HepG2 (cell line): ENCODE data around the gene SMPD3. TPM values are rescaled to one million over a fixed set of nuclear protein-coding genes. Genes with fewer than 3 reads are reported as not detected.

Source experiments
- ATAC-seq: fragments of 200-7000 bp; cut with Tn5 transposase; 3 replicates; pipeline ENCODE4 v1.9.1; 2020; ENCODE audit warnings: mild to moderate bottlenecking, moderate library complexity
- BruUV-seq: library from RNA; stranded (reverse); fragments of 400-500 nt; replicated peaks from 2 replicates; lab custom pipeline; 2021; lab: Mats Ljungman, UMichigan
- CTCF ChIA-PET: fragments of 300-600 bp; formaldehyde crosslinking; extraction: SDS; loops from one replicate; lab custom pipeline; 2021; ENCODE audit warnings: low total read pairs, inconsistent platforms, low intra/inter-chr PET ratio; lab: Yijun Ruan, JAX
- POLR2A ChIA-PET: fragments of 350-600 bp; sonication (Branson Sonifier 250); formaldehyde crosslinking; loops from one replicate; lab custom pipeline; 2020; ENCODE audit warnings: antibody characterized with exemption, inconsistent platforms; lab: Yijun Ruan, JAX
- DNase-seq: peaks from one replicate; pipeline ENCODE4 v3.0.0-alpha.2; 2015; ENCODE audit warnings: low spot score
- FAIRE-seq: peaks from 3 replicates; lab custom pipeline; 2011; peaks lifted over from hg19 to GRCh38; lab: Jason Lieb, UNC
- H2AFZ ChIP-seq: one replicate; pipeline ENCODE4 v1.6.1; 2011; ENCODE audit warnings: low read length, inconsistent platforms
- H3K27ac ChIP-seq: fragments of 300-600 bp; 3 replicates; pipeline ENCODE4 v1.8.0; 2011; ENCODE audit warnings: mixed run types, mild to moderate bottlenecking, mixed read lengths, low read length, inconsistent platforms; ENCODE audit not compliant: insufficient read depth; ENCODE audit errors: extremely low read length
- H3K27me3 ChIP-seq, 2 experiments: fragments of 200-600 bp in 1 of 2; 2 replicates in 1 of 2; 3 replicates in 1 of 2; pipeline versions ENCODE4 v1.6.0 to v1.8.0; 2011; ENCODE audit warnings: low read length in 2 of 2, mild to moderate bottlenecking in 2 of 2, moderate library complexity in 2 of 2, inconsistent platforms in 1 of 2; ENCODE audit not compliant: insufficient read depth in 2 of 2, control insufficient read depth in 1 of 2
- H3K36me3 ChIP-seq, 2 experiments: fragments of 200-600 bp in 1 of 2; replicated peaks in 1 of 2; 2 replicates in 1 of 2; 3 replicates in 1 of 2; pipeline versions ENCODE4 v1.5.1 to v1.8.0; 2011; ENCODE audit warnings: low read length in 2 of 2, inconsistent platforms in 1 of 2; ENCODE audit not compliant: insufficient read depth in 2 of 2, control insufficient read depth in 1 of 2
- H3K4me1 ChIP-seq: 2 replicates; pipeline ENCODE4 v1.5.1; 2012; ENCODE audit warnings: low read length, inconsistent platforms; ENCODE audit not compliant: insufficient read depth
- H3K4me2 ChIP-seq: 2 replicates; pipeline ENCODE4 v1.6.0; 2011; ENCODE audit warnings: low read depth, low read length, inconsistent platforms
- H3K4me3 ChIP-seq, 3 experiments: fragments of 200-600 bp in 1 of 3; sonication (generic), shearing (Covaris generic) in 1 of 3; replicated peaks in 1 of 3; 2 replicates each; pipeline ENCODE4 v1.5.1; 2011 to 2016; ENCODE audit warnings: low read length in 3 of 3, inconsistent platforms in 2 of 3, low read depth in 2 of 3, mild to moderate bottlenecking in 2 of 3, control low read depth in 1 of 3, mixed read lengths in 1 of 3; ENCODE audit not compliant: insufficient read depth in 1 of 3
- H3K79me2 ChIP-seq: one replicate; pipeline ENCODE4 v1.6.1; 2011; ENCODE audit warnings: low read length, inconsistent platforms; ENCODE audit not compliant: insufficient read depth
- H3K9ac ChIP-seq: 2 replicates; pipeline ENCODE4 v1.6.0; 2011; ENCODE audit warnings: mild to moderate bottlenecking, low read depth, low read length, inconsistent platforms; ENCODE audit not compliant: insufficient read depth
- H3K9me3 ChIP-seq: 2 replicates; pipeline ENCODE4 v1.5.1; 2012; ENCODE audit warnings: mild to moderate bottlenecking, low read length
- H4K20me1 ChIP-seq: 2 replicates; pipeline ENCODE4 v1.6.0; 2011; ENCODE audit warnings: inconsistent platforms, mild to moderate bottlenecking, low read length, moderate library complexity; ENCODE audit not compliant: insufficient read depth
- BHLHE40 ChIP-seq: IDR thresholded peaks from 2 replicates; pipeline ENCODE4 v1.6.1; 2011; ENCODE audit warnings: low read length, improper control_type of control experiment
- CEBPB ChIP-seq: IDR thresholded peaks from 2 replicates; pipeline ENCODE4 v1.6.1; 2011; ENCODE audit warnings: low read depth, low read length, improper control_type of control experiment, borderline replicate concordance
- KDM5B ChIP-seq: sonication (generic); formaldehyde crosslinking; IDR thresholded peaks from 2 replicates; pipeline ENCODE4 v1.4.0; 2020; ENCODE audit warnings: missing genetic modification reagents, mild to moderate bottlenecking, borderline replicate concordance
- MIER3 ChIP-seq: IDR thresholded peaks from 2 replicates; pipeline ENCODE4 v1.6.1; 2016; ENCODE audit warnings: missing compliant biosample characterization, borderline replicate concordance
- NFYB ChIP-seq: sonication (generic); formaldehyde crosslinking; IDR thresholded peaks from 2 replicates; pipeline ENCODE4 v1.4.0; 2020; ENCODE audit warnings: missing genetic modification reagents
- SIN3A ChIP-seq: IDR thresholded peaks from 2 replicates; pipeline ENCODE4 v1.6.1; 2011; ENCODE audit warnings: low read depth, mild to moderate bottlenecking, control low read depth, low read length, borderline replicate concordance
- SPEN ChIP-seq: sonication (generic); formaldehyde crosslinking; IDR thresholded peaks from 2 replicates; pipeline ENCODE4 v1.5.1; 2020; ENCODE audit warnings: low read depth, mild to moderate bottlenecking, missing genetic modification reagents
- ZNF24 ChIP-seq: fragments of 450-650 bp; IDR thresholded peaks from 2 replicates; pipeline ENCODE4 v1.6.1; 2017; ENCODE audit warnings: antibody characterized with exemption, mild to moderate bottlenecking
- ZNF468 ChIP-seq: sonication (generic); formaldehyde crosslinking; IDR thresholded peaks from 2 replicates; pipeline ENCODE4 v1.8.0; 2022; ENCODE audit warnings: mild to moderate bottlenecking, moderate library complexity, missing genetic modification reagents
- ZNF530 ChIP-seq: sonication (generic); formaldehyde crosslinking; IDR thresholded peaks from 2 replicates; pipeline ENCODE4 v1.5.0; 2020; ENCODE audit warnings: low read depth, mild to moderate bottlenecking, missing genetic modification reagents
- ZNF652 ChIP-seq: IDR thresholded peaks from 2 replicates; pipeline ENCODE4 v1.6.1; 2016; ENCODE audit warnings: low read depth, borderline replicate concordance
- WGBS: methylation state at CpG from one replicate; pipeline ENCODE4 v1.1.6; 2017; ENCODE audit warnings: low lambda C conversion rate; 5-methylcytosine and 5-hydroxymethylcytosine counted together
- in situ Hi-C: cut with HindIII; loops from 2 replicates; pipeline ENCODE4 v1.10.0; 2017; ENCODE audit warnings: low pct_unique_long_range_greater_than_20kb; ENCODE audit not compliant: extremely low pct_ligation_motif_present
- intact Hi-C: fragments of 100-400 bp; cut with micrococcal nuclease; formaldehyde crosslinking; loops from one replicate; pipeline ENCODE4 v1.10.0; 2022; ENCODE audit not compliant: unreplicated experiment
- polyA plus RNA-seq, 8 experiments: library from polyadenylated mRNA; depleted of rRNA in 3 of 8; stranded (reverse) in 7 of 8; unstranded in 1 of 8; fragments of >200 nt; fragmentation: Illumina TruSeq in 4 of 8; extraction: Trizol in 4 of 8; gene quantifications; 2 replicates each; pipeline versions ENCODE4 v1.2.1 to v1.2.3, GENCODE V29; 2011 to 2016; ENCODE audit warnings: low read depth in 4 of 8, missing spikeins in 1 of 8, mixed read lengths in 1 of 8; ENCODE audit not compliant: insufficient read depth in 1 of 8
- total RNA-seq, 5 experiments: library from RNA; depleted of rRNA; stranded (reverse); fragments of >200 nt; fragmentation: Illumina TruSeq; extraction: Trizol; gene quantifications; 2 replicates each; pipeline ENCODE4 v1.2.3, GENCODE V29; 2016; ENCODE audit warnings: low read depth in 1 of 5
- TF ChIP-seq, protein P1 (sequence below): sonication (generic); formaldehyde crosslinking; IDR thresholded peaks from 2 replicates; pipeline ENCODE4 v1.4.0; 2020; ENCODE audit warnings: missing genetic modification reagents
- TF ChIP-seq, protein P2 (sequence below): IDR thresholded peaks from 2 replicates; pipeline ENCODE4 v1.6.1; 2018; ENCODE audit warnings: missing genetic modification reagents

Gene SMPD3
- total and polyA plus RNA-seq, 2 of the 13 experiments (the other 11 are each of a cell fraction or from before 2014, with no cell fraction given) = 0.07 to 0.32 TPM

DNA sequence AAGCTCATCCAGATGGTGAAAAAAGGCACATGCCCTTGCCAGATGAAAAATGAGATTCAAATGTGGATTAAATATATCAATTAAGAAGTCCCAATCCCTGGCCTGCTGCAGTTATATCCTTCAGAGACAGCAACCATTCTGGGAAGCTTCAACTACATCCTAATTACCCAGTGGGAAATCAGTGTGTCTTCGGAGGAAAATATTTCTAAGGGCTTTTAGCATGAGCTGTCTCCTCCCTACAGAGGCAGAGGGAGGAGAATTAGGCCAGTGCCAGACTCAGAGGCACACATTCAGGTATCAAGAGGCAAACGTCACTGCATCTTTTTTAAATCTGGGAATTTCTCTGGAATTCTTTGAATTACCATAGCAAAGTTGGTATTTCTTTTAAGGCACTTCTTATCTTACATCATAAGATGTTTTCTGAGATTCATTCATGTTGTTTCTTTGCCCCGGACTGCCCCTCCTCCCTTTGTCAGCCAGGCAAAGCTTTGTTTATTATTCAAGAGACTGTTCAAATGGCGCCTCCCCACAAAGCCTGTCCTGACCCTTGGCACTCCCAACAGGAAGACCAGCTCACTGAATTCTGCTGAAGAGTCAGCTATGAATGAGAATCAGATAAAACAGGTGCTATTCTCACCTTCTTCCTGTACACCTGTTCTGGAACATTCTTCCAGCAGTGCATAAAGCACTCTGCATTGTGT, 38.3 kb upstream of the SMPD3 start:
- in situ Hi-C loops = no loop called here
- ATAC-seq = no peak
- no peaks in the 10 kb centered on the region for H3K9me3 ChIP-seq

DNA sequence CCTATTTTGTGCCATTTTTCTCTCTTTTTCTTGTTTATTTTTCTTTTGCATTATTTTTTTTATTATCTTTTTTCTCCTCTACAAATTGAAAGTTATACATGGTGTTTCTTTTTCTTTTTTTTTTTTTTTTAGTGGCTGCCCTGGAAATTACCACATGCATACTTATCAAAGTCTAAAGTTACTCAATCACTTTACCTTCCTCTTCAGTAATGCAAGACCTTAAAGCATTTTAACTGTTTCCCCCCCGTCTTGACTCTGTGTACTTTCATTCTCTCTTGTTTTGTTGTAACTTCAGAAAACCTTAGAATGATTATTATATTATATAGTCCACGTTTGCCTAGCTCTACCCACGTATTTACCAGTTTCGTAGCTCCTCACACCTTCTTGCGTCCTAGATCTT, 33.3 kb upstream of the SMPD3 start:
- Histone ChIP-seq H3K4me3 (no peak overlapping the region), H3K36me3 (no peaks in the 10 kb centered on the region), H4K20me1 (no peaks in the 10 kb centered on the region), H3K9me3 (no peaks in the 10 kb centered on the region), H3K4me1 (no peaks in the 10 kb centered on the region), H3K79me2 (no peaks in the 10 kb centered on the region), H2AFZ (no peak overlapping the region)
- ChIA-PET CTCF (no interaction called here), POLR2A (interaction anchor here (0.8 kb wide), 1 partner anchor 39 kb away, joined by 3 read pairs; no protein-coding TSS in a partner anchor)
- 28% methylated on average over 5 of the region's 5 CpGs for WGBS
- intact Hi-C loops = no loop called here
- in situ Hi-C loops = no loop called here
- TF ChIP-seq MIER3 (no peak), ZNF24 (no peak), CEBPB (peak; percentile 37; the same call in 1 of the 2 replicates), SIN3A (no peak), ZNF652 (CRISPR knock-in tag) (peak; percentile 79), BHLHE40 (no peak)
- TF ChIP-seq, protein P1, sequence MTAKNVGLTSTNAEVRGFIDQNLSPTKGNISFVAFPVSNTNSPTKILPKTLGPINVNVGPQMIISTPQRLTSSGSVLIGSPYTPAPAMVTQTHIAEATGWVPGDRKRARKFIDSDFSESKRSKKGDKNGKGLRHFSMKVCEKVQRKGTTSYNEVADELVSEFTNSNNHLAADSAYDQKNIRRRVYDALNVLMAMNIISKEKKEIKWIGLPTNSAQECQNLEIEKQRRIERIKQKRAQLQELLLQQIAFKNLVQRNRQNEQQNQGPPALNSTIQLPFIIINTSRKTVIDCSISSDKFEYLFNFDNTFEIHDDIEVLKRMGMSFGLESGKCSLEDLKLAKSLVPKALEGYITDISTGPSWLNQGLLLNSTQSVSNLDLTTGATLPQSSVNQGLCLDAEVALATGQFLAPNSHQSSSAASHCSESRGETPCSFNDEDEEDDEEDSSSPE (CRISPR knock-in tag) = no peak
- TF ChIP-seq, protein P2, sequence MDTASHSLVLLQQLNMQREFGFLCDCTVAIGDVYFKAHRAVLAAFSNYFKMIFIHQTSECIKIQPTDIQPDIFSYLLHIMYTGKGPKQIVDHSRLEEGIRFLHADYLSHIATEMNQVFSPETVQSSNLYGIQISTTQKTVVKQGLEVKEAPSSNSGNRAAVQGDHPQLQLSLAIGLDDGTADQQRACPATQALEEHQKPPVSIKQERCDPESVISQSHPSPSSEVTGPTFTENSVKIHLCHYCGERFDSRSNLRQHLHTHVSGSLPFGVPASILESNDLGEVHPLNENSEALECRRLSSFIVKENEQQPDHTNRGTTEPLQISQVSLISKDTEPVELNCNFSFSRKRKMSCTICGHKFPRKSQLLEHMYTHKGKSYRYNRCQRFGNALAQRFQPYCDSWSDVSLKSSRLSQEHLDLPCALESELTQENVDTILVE = no peak
- TF ChIP-seq, all 625 proteins: peak for 2
- Histone ChIP-seq H3K4me2 (no peak overlapping the region), H3K9ac (no peak overlapping the region), H3K27me3 (0 out of 5 replicates have a peak, but pooled peaks cover 0 to 5% of the 10 kb centered on the region in 2 experiments), H3K27ac (no peak overlapping the region)
- DNase-seq (no peak), ATAC-seq (no peak), FAIRE-seq (no peak)
- no TSS peak for BruUV-seq

More for the DNA sequence above, 38.3 kb upstream of the SMPD3 start:
- no peaks in the 10 kb centered on the region for H3K27me3 ChIP-seq
- no peak overlapping the region for H2AFZ ChIP-seq
- no peaks in the 10 kb centered on the region for H3K36me3 ChIP-seq
- H3K79me2 ChIP-seq = no peaks in the 10 kb centered on the region
- 0 out of 2 replicates have a peak, but pooled peaks cover 6% of the 10 kb centered on the region for H3K4me1 ChIP-seq
- no peak overlapping the region for H3K27ac ChIP-seq
- no peak overlapping the region for H3K4me3 ChIP-seq
- ChIA-PET CTCF (no interaction called here), POLR2A (no interaction called here)
- H3K9ac ChIP-seq = no peak overlapping the region
- BruUV-seq = no TSS peak
- DNase-seq = no peak
- H3K4me2 ChIP-seq = no peak overlapping the region
- intact Hi-C loops = no loop called here
- WGBS = 7% methylated on average over 4 of the region's 4 CpGs
- no peak for TF ChIP-seq KDM5B (CRISPR knock-in tag)
- no peak for TF ChIP-seq NFYB (CRISPR knock-in tag)
- no peak for TF ChIP-seq ZNF530 (CRISPR knock-in tag)
- no peak for TF ChIP-seq ZNF468 (CRISPR knock-in tag)
- no peak for TF ChIP-seq SPEN (CRISPR knock-in tag)
- FAIRE-seq = no peak
- no peaks in the 10 kb centered on the region for H4K20me1 ChIP-seq
